Gastroesophageal sphincter (tissue), 4 donors: ENCODE results near the gene GPX6. TPM values are rescaled to one million over a fixed set of nuclear protein-coding genes. Genes with fewer than 3 reads are reported as not detected.
"Not testable (repeated sequence)": the region's sequence is repeated elsewhere in the genome, so short reads cannot be mapped to it uniquely, and the experiment has no call there.

Experiments used
- ATAC-seq: fragments of 150-250 bp; one replicate; pipeline ENCODE4 v1.9.1; 2016; ENCODE audit warnings: mild to moderate bottlenecking, moderate library complexity
- H3K27ac ChIP-seq, 4 donors: fragments of 200-600 bp; sonication (generic) in 3 of 4; 1 replicate in 3 of 4; 2 replicates in 1 of 4; pipeline ENCODE4 v1.5.1; 2016 to 2019
- H3K27me3 ChIP-seq: fragments of 200-600 bp; sonication (generic); one replicate; pipeline ENCODE4 v1.5.1; 2019
- H3K36me3 ChIP-seq, 2 donors: fragments of 200-600 bp; sonication (generic); one replicate each; pipeline ENCODE4 v1.5.1; 2019; ENCODE audit warnings: control low read depth in 1 of 2
- H3K4me1 ChIP-seq, 3 donors: fragments of 200-600 bp; sonication (generic); 1 replicate in 2 of 3; 2 replicates in 1 of 3; pipeline ENCODE4 v1.5.1; 2016 to 2019; ENCODE audit warnings: control low read depth in 2 of 3
- H3K4me3 ChIP-seq, 2 donors: fragments of 200-600 bp; sonication (generic); one replicate each; pipeline ENCODE4 v1.5.1; 2019; ENCODE audit warnings: mild to moderate bottlenecking in 1 of 2, moderate library complexity in 1 of 2
- H3K9me3 ChIP-seq, 3 donors: fragments of 200-600 bp; sonication (generic); one replicate each; pipeline ENCODE4 v1.5.1; 2017 to 2019; ENCODE audit warnings: control low read depth in 2 of 3
- EP300 ChIP-seq: sonication (generic); formaldehyde crosslinking; IDR thresholded peaks from one replicate; pipeline ENCODE4 v1.6.1; 2017; ENCODE audit warnings: antibody characterized with exemption, mild to moderate bottlenecking
- POLR2A ChIP-seq, 2 donors: fragments of 450-650 bp; IDR thresholded peaks; one replicate each; pipeline ENCODE4 v1.6.1; 2017; ENCODE audit warnings: antibody characterized with exemption in 2 of 2, mild to moderate bottlenecking in 2 of 2, moderate library complexity in 1 of 2
- POLR2AphosphoS5 ChIP-seq: sonication (generic); formaldehyde crosslinking; IDR thresholded peaks from one replicate; pipeline ENCODE4 v1.6.1; 2017; ENCODE audit warnings: antibody characterized with exemption
- WGBS, 2 donors: methylation state at CpG; one replicate each; pipeline ENCODE4 v1.1.5; 2018; ENCODE audit warnings: low coverage in 1 of 2; 5-methylcytosine and 5-hydroxymethylcytosine counted together
- total RNA-seq, 4 donors: library from RNA; depleted of rRNA; stranded (reverse); fragments of >200 nt; gene quantifications; one replicate each; pipeline ENCODE4 v1.1.0, GENCODE V29; 2016
- TF ChIP-seq, protein P1 (sequence below), 4 experiments: fragments of 200-600 bp in 2 of 4; fragments of 450-650 bp in 2 of 4; sonication (generic) in 1 of 4; IDR thresholded peaks; one replicate each; pipeline ENCODE4 v1.5.1; 2017 to 2019; ENCODE audit warnings: antibody characterized with exemption in 4 of 4, mild to moderate bottlenecking in 2 of 4, moderate library complexity in 2 of 4

The GPX6 gene
- total RNA-seq, 4 donors from 2014 or later: not detected

- ATAC-seq: no peak
- no peaks in the 10 kb centered on the region for H3K36me3 ChIP-seq
- no peak overlapping the region for H3K27ac ChIP-seq
- no peaks in the 10 kb centered on the region for H3K4me1 ChIP-seq
- H3K9me3 ChIP-seq: no peaks in the 10 kb centered on the region
- no peak overlapping the region for H3K4me3 ChIP-seq
- 17 to 18% methylated on average over 16 to 21 of the region's 25 CpGs for WGBS, 2 donors
- no peak for TF ChIP-seq EP300
- no peak for TF ChIP-seq POLR2A (IDR thresholded peaks at IDR 0.05)
- TF ChIP-seq POLR2AphosphoS5: no peak
- TF ChIP-seq, protein P1, sequence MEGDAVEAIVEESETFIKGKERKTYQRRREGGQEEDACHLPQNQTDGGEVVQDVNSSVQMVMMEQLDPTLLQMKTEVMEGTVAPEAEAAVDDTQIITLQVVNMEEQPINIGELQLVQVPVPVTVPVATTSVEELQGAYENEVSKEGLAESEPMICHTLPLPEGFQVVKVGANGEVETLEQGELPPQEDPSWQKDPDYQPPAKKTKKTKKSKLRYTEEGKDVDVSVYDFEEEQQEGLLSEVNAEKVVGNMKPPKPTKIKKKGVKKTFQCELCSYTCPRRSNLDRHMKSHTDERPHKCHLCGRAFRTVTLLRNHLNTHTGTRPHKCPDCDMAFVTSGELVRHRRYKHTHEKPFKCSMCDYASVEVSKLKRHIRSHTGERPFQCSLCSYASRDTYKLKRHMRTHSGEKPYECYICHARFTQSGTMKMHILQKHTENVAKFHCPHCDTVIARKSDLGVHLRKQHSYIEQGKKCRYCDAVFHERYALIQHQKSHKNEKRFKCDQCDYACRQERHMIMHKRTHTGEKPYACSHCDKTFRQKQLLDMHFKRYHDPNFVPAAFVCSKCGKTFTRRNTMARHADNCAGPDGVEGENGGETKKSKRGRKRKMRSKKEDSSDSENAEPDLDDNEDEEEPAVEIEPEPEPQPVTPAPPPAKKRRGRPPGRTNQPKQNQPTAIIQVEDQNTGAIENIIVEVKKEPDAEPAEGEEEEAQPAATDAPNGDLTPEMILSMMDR (IDR thresholded peaks at IDR 0.05): no peak
- peaks cover 64% of the 10 kb centered on the region for H3K27me3 ChIP-seq
These were observed 38.6 kb upstream of the GPX6 start for GRCh38 chr6:28553986-28554881.

DNA sequence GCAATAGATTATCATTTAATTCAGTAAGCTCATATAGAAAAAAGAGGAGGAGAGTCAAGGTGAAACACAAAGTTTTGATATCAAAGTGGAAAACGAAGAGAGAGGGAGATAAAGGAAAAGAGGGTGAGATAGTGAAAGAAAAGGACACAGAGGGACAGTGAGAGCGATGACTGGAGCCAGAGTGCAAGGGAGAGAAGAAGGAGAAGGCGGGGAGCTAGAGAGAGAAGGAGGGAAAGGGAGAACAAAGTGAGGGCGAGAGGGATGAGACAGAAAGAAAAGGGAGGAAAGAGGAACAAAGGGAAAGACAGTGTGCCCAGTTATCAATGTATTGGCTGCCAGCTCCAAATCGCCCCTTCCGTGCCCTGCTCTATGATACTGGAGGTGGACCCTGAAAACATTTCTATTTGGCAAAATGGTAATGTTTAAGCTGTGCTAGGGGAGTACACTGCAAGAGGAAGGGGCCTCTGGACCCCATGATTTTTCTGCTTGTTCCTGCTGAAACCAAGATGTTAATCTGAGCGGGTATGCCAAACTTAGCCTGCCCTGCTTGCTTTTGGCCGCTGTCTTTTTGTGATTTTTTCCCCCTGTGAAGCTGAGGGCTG lies 37.9 kb upstream of the GPX6 start:
- no peak for ATAC-seq
- WGBS, 2 donors: 38 to 49% methylated on average over 6 to 8 of the region's 8 CpGs
- Histone ChIP-seq H3K27me3 (peaks cover 71% of the 10 kb centered on the region), H3K27ac (no peak overlapping the region), H3K36me3 (no peaks in the 10 kb centered on the region), H3K4me3 (no peak overlapping the region), H3K4me1 (no peaks in the 10 kb centered on the region), H3K9me3 (no peaks in the 10 kb centered on the region)
- no peak for TF ChIP-seq POLR2A (IDR thresholded peaks at IDR 0.05)
- no peak for TF ChIP-seq POLR2AphosphoS5
- TF ChIP-seq, protein P1 (IDR thresholded peaks at IDR 0.05): no peak
- no peak for TF ChIP-seq EP300

DNA sequence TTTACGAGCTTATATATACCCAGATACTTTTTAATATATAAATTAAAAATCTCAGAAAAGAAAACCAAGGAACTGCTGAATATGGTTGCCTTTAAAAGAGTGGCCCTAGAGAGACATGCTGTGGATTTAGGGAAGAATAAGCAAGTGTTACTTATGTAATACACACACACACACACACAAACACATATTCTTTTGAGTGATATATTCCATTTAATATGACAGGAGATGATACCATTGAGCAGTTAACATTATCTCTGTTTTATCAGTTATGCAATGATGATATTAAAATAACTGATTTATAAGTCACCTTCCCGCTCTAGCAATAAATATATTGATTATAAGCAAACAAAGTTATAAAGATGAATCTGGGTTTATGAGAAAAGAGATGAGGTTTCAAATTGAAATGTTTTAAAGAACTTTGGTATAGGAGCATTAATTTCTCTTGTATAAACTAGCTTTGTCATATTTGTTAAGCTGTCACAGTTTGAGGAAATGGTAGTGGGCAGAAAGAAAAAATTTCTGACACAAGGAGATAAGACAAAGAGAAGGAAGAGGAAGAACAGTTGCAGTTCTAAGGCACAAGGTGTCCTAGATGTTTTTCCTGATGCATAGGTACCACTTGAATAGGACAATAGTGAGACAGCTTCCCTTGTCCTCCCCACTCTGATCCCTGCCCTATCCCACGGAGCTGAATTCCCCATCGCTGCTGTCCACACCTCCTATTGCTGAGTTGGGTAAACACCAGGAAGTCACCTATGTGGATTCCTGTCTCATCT lies 36.5 kb upstream of the GPX6 start:
- no peak for TF ChIP-seq POLR2A (IDR thresholded peaks at IDR 0.05)
- TF ChIP-seq POLR2AphosphoS5: no peak
- TF ChIP-seq, protein P1 (IDR thresholded peaks at IDR 0.05): no peak
- no peak for TF ChIP-seq EP300
- no peaks in the 10 kb centered on the region for H3K36me3 ChIP-seq
- WGBS, 2 donors: 50 to 75% methylated on average over 3 to 4 of the region's 4 CpGs
- ATAC-seq: no peak
- H3K4me3 ChIP-seq: no peak overlapping the region
- H3K27ac ChIP-seq: no peak overlapping the region
- H3K9me3 ChIP-seq: peaks cover 0 to 8% (median 0%) of the 10 kb centered on the region in 3 donors
- peaks cover 73% of the 10 kb centered on the region for H3K27me3 ChIP-seq
- no peaks in the 10 kb centered on the region for H3K4me1 ChIP-seq

- H3K9me3 ChIP-seq: peaks cover 0 to 14% (median 0%) of the 10 kb centered on the region in 3 donors
- H3K27me3 ChIP-seq: peaks cover 80% of the 10 kb centered on the region
- not testable (repeated sequence) for ATAC-seq, H3K36me3 ChIP-seq, H3K4me1 ChIP-seq, H3K4me3 ChIP-seq, H3K27ac ChIP-seq
- 51 to 64% methylated on average over 2 to 3 of the region's 3 CpGs for WGBS, 2 donors
These were observed 31.4 kb upstream of the GPX6 start for GRCh38 chr6:28547003-28547402.

GRCh38 chr6:28545955-28546354 lies 30.4 kb upstream of the GPX6 start:
- Histone ChIP-seq H3K4me1 (no peaks in the 10 kb centered on the region), H3K27me3 (peaks cover 75% of the 10 kb centered on the region), H3K4me3 (no peak overlapping the region), H3K9me3 (peaks cover 0 to 19% (median 0%) of the 10 kb centered on the region in 3 donors), H3K36me3 (no peaks in the 10 kb centered on the region), H3K27ac (no peak overlapping the region)
- no peak for ATAC-seq
- TF ChIP-seq POLR2AphosphoS5 (no peak), EP300 (no peak), POLR2A (IDR thresholded peaks at IDR 0.05) (no peak)
- TF ChIP-seq, protein P1 (IDR thresholded peaks at IDR 0.05): no peak
